Activated CD4-positive, alpha-beta T cell treated with anti-CD3 and anti-CD28 coated beads, Interleukin-2, amount 50 U/mL, for 48 hours (primary cell): ENCODE data around the gene TAF4.

Experiments used
- DNase-seq, 2 experiments: peaks; one replicate each; pipeline ENCODE4 v3.0.0-alpha.2; 2020

TAF4 gene

GRCh38 chr20:61929561-61929960 is 136.1 kb downstream of the TAF4 start:
- no peak for DNase-seq

- DNase-seq = no peak
Observed at GRCh38 chr20:61927826-61928541, 137.7 kb downstream of the TAF4 start.

GRCh38 chr20:61927193-61927825 is 138.4 kb downstream of the TAF4 start:
- no peak for DNase-seq

- DNase-seq = no peak
Observed at GRCh38 chr20:61926796-61927192, 138.9 kb downstream of the TAF4 start.

GRCh38 chr20:61926253-61926613 is 139.4 kb downstream of the TAF4 start:
- DNase-seq = no peak

- no peak for DNase-seq
Observed at GRCh38 chr20:61925555-61926252, 140.0 kb downstream of the TAF4 start.

- no peak for DNase-seq
Observed at GRCh38 chr20:61924858-61925554, 140.7 kb downstream of the TAF4 start.
